Body of pancreas (tissue), 4 donors: ENCODE measurements around the gene NR1I2. TPM values are rescaled to one million over a fixed set of nuclear protein-coding genes. Genes with fewer than 3 reads are reported as not detected.

ENCODE experiments used
- ATAC-seq: fragments of 150-250 bp; one replicate; pipeline ENCODE4 v1.9.1; 2016
- DNase-seq, 4 donors: peaks; one replicate each; pipeline ENCODE4 v3.0.0-alpha.2; 2019
- H3K27ac ChIP-seq, 4 donors: fragments of 200-600 bp; sonication (generic); 1 replicate in 3 of 4; 2 replicates in 1 of 4; pipeline versions ENCODE4 v1.5.1 to v1.6.1; 2016 to 2019; ENCODE audit warnings: mild to moderate bottlenecking in 1 of 4, mixed read lengths in 1 of 4, moderate library complexity in 1 of 4
- H3K27me3 ChIP-seq, 2 donors: fragments of 200-600 bp; sonication (generic); one replicate each; pipeline ENCODE4 v1.6.0; 2016; ENCODE audit warnings: mild to moderate bottlenecking in 1 of 2
- H3K36me3 ChIP-seq, 2 donors: fragments of 200-600 bp; sonication (generic); replicated peaks in 1 of 2; 2 replicates each; pipeline ENCODE4 v1.5.1; 2016; ENCODE audit warnings: low read depth in 2 of 2; ENCODE audit not compliant: insufficient read depth in 1 of 2
- H3K4me1 ChIP-seq: fragments of 200-600 bp; sonication (generic); one replicate; pipeline ENCODE4 v1.6.0; 2016
- H3K4me3 ChIP-seq, 2 donors: fragments of 200-600 bp; sonication (generic); 1 replicate in 1 of 2; 2 replicates in 1 of 2; pipeline ENCODE4 v1.5.1; 2016 to 2019
- H3K9me3 ChIP-seq, 3 donors: fragments of 200-600 bp; sonication (generic); 1 replicate in 2 of 3; 2 replicates in 1 of 3; pipeline ENCODE4 v1.5.1; 2016
- POLR2A ChIP-seq, 3 donors: fragments of 450-650 bp; IDR thresholded peaks; one replicate each; pipeline ENCODE4 v1.6.1; 2016; ENCODE audit warnings: antibody characterized with exemption in 3 of 3, mild to moderate bottlenecking in 2 of 3
- WGBS, 2 donors: methylation state at CpG; one replicate each; pipeline ENCODE4 v1.1.5; 2017; 5-methylcytosine and 5-hydroxymethylcytosine counted together
- intact Hi-C: fragments of 100-400 bp; cut with DNase I; formaldehyde crosslinking; loops from one replicate; pipeline ENCODE4 v1.15.1; 2023
- total RNA-seq, 2 donors: library from RNA; depleted of rRNA; stranded (reverse); fragments of >200 nt; gene quantifications; one replicate each; pipeline ENCODE4 v1.1.0, GENCODE V29; 2016
- TF ChIP-seq, protein P1 (sequence below), 7 experiments: fragments of 450-650 bp in 4 of 7; fragments of 200-600 bp in 3 of 7; sonication (generic) in 3 of 7; IDR thresholded peaks; one replicate each; pipeline ENCODE4 v1.5.1; 2016 to 2019; ENCODE audit warnings: antibody characterized with exemption in 7 of 7

Gene NR1I2
- total RNA-seq: 1 to 10 TPM in 1 of 2 donors, not detected in 1; 5.4 TPM

DNA sequence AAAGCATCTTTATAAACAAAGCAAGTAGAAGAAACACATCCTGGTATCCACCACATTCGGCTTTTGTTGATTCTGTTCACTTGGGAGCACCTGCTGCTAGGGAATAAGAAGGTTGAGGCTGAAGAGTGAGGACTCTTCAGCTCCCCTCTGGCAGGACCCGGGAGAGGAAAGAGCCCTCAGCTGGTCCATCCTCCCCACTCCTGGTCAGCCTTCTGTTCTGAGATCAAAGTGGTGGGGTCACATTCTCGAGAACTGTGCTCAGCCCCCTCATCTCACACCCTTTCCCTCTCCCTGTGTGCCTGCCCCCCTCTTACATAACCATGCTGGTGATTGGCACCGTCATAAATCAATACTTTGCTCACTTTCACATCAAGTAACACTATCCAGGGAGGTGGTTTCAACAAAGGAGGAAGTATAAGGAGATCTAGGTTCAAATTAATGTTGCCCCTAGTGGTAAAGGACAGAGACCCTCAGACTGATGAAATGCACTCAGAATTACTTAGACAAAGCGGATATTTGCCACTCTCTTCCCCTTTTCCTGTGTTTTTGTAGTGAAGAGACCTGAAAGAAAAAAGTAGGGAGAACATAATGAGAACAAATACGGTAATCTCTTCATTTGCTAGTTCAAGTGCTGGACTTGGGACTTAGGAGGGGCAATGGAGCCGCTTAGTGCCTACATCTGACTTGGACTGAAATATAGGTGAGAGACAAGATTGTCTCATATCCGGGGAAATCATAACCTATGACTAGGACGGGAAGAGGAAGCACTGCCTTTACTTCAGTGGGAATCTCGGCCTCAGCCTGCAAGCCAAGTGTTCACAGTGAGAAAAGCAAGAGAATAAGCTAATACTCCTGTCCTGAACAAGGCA is at the start of gene NR1I2:
NR1I2 (plus strand) TSS at position 772 of the 869 bp plus-strand sequence.
- WGBS, 2 donors: 61 to 67% methylated on average over 10 of the region's 10 CpGs
- no peak for DNase-seq
- no peaks in the 10 kb centered on the region for H3K4me1 ChIP-seq
- H3K9me3 ChIP-seq: no peaks in the 10 kb centered on the region
- no peak for ATAC-seq
- H3K27me3 ChIP-seq: no peaks in the 10 kb centered on the region
- H3K4me3 ChIP-seq: no peak within 1 kb of the TSS
- H3K36me3 ChIP-seq: no peaks in the 10 kb centered on the region
- intact Hi-C loops: no loop called here
- H3K27ac ChIP-seq: no peak within 1 kb of the TSS
- TF ChIP-seq POLR2A (IDR thresholded peaks at IDR 0.05): no peak
- TF ChIP-seq, protein P1, sequence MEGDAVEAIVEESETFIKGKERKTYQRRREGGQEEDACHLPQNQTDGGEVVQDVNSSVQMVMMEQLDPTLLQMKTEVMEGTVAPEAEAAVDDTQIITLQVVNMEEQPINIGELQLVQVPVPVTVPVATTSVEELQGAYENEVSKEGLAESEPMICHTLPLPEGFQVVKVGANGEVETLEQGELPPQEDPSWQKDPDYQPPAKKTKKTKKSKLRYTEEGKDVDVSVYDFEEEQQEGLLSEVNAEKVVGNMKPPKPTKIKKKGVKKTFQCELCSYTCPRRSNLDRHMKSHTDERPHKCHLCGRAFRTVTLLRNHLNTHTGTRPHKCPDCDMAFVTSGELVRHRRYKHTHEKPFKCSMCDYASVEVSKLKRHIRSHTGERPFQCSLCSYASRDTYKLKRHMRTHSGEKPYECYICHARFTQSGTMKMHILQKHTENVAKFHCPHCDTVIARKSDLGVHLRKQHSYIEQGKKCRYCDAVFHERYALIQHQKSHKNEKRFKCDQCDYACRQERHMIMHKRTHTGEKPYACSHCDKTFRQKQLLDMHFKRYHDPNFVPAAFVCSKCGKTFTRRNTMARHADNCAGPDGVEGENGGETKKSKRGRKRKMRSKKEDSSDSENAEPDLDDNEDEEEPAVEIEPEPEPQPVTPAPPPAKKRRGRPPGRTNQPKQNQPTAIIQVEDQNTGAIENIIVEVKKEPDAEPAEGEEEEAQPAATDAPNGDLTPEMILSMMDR (IDR thresholded peaks at IDR 0.05): no peak

- H3K4me3 ChIP-seq: no peak overlapping the region
- 89 to 96% methylated on average over 5 of the region's 5 CpGs for WGBS, 2 donors
- no peaks in the 10 kb centered on the region for H3K4me1 ChIP-seq
- H3K36me3 ChIP-seq: peaks cover 0 to 5% of the 10 kb centered on the region in 2 donors
- no peak for DNase-seq
- H3K27me3 ChIP-seq: no peaks in the 10 kb centered on the region
- no peak for ATAC-seq
- no peaks in the 10 kb centered on the region for H3K9me3 ChIP-seq
- TF ChIP-seq, protein P1 (IDR thresholded peaks at IDR 0.05): no peak
- no peak for TF ChIP-seq POLR2A (IDR thresholded peaks at IDR 0.05)
- no peak overlapping the region for H3K27ac ChIP-seq
- intact Hi-C loops: no loop called here
Observed at GRCh38 chr3:119733812-119734211, 48.1 kb upstream of the NR1I2 start.

DNA sequence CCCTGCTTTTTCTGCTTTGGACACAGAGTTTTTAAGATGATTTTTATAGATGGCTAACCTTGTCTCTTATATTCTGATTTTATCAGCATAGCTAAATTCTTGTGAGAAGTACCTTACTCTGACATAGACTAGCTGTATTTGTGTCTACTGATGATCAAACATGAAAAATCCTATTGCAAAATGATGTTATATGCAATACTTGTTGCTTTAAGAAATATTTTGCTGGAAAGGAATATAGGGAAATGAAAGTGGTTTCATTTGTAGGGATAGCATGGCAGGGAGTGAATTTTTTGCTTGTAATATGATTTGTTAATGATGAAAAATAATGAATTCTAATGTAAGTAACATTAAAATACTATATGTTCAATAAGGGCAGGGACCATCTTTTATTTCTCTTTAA is 43.2 kb upstream of the NR1I2 start:
- no peak for DNase-seq
- intact Hi-C loops: no loop called here

DNA sequence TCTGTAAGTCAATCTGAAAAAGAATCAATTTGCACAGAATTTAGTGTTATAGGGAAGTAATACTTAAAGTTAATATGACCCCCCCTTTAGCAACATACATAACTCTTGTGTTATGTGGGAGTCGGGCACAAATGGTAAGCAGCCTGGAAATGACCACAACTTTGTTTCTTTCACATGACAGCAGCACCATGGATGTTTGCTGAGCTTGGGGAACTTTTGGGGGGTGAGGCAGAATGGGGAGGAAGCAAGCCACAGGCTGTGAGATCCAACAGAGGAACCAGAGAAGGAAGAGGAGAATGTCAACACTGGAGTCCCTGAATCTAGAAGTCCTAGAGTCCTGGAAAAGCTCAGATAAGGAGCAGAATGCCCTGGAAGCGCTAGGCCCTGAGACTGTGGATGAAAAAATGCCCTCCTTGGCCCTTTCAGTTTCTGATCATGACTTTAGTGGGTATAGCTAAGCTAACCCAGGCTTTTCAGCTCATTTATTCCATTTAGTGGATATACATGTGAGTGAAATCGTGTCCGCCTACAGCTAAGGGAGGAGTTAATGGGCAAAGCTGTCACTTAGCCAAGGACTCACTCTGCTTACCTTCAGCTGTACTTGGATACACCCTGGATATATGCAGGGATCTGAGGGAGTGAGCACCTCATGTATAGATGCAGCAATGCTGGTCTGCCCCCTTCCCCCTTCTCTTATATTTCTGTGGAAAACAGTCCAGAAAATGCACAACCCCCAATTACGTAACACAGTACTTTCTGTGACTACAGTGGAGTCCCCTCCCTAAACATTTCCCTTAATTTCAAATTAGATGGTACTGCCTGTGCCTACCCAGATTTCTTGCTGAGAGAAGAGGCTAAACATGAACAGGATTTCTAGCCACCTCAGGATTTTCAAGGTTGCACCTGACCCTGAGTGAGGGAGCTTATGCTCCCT is 40.0 kb upstream of the NR1I2 start:
- Histone ChIP-seq H3K36me3 (peaks cover 0 to 9% of the 10 kb centered on the region in 2 donors), H3K27me3 (no peaks in the 10 kb centered on the region), H3K4me3 (no peak overlapping the region), H3K4me1 (no peaks in the 10 kb centered on the region), H3K27ac (no peak overlapping the region), H3K9me3 (no peaks in the 10 kb centered on the region)
- ATAC-seq (no peak), DNase-seq (no peak)
- TF ChIP-seq, protein P1 (IDR thresholded peaks at IDR 0.05): no peak
- no peak for TF ChIP-seq POLR2A (IDR thresholded peaks at IDR 0.05)
- WGBS, 2 donors: 84 to 87% methylated on average over 5 of the region's 5 CpGs
- intact Hi-C loops: no loop called here

More for the DNA sequence above, 43.2 kb upstream of the NR1I2 start:
- Histone ChIP-seq H3K9me3 (no peaks in the 10 kb centered on the region), H3K27me3 (no peaks in the 10 kb centered on the region), H3K4me1 (no peaks in the 10 kb centered on the region), H3K36me3 (peaks cover 0 to 5% of the 10 kb centered on the region in 2 donors), H3K4me3 (no peak overlapping the region), H3K27ac (no peak overlapping the region)
- no peak for ATAC-seq
- TF ChIP-seq, protein P1 (IDR thresholded peaks at IDR 0.05): no peak
- no peak for TF ChIP-seq POLR2A (IDR thresholded peaks at IDR 0.05)
